Stimulated activated CD4-positive, alpha-beta T cell treated with anti-CD3 and anti-CD28 coated beads, TNF-alpha, amount 100 ng/mL, for 4 hours (primary cell): ENCODE results near the gene DNAJB6.
"Not testable (repeated sequence)": the region's sequence is repeated elsewhere in the genome, so short reads cannot be mapped to it uniquely, and the experiment has no call there.

Experiments
- DNase-seq, 3 experiments: peaks; one replicate each; pipeline ENCODE4 v3.0.0-alpha.2; 2020; ENCODE audit warnings: low read depth in 3 of 3

DNAJB6 gene

GRCh38 chr7:157323401-157323800, 13.4 kb upstream of the DNAJB6 start:
- no peak for DNase-seq

- DNase-seq: no peak
Observed at GRCh38 chr7:157329447-157329846, 7.4 kb upstream of the DNAJB6 start.

GRCh38 chr7:157330567-157330966, 6.2 kb upstream of the DNAJB6 start:
- not testable (repeated sequence) for DNase-seq

- not testable (repeated sequence) for DNase-seq
Observed at GRCh38 chr7:157331049-157331448, 5.8 kb upstream of the DNAJB6 start.

- DNase-seq: no peak
Observed at GRCh38 chr7:157335236-157335635, 1.6 kb upstream of the DNAJB6 start.

- no peak for DNase-seq
Observed at GRCh38 chr7:157335991-157336382, 817 bp upstream of the DNAJB6 start.

GRCh38 chr7:157337316-157338149, 729 bp downstream of the DNAJB6 start:
- peak; percentile 31 to 45 (median 33) for DNase-seq

GRCh38 chr7:157339777-157340677, 3.2 kb downstream of the DNAJB6 start:
- DNase-seq: peak; percentile 30 to 59 (median 40)

- no peak for DNase-seq
Observed at GRCh38 chr7:157347217-157347904, 10.6 kb downstream of the DNAJB6 start.

- DNase-seq: no peak
Observed at GRCh38 chr7:157348548-157348947, 11.7 kb downstream of the DNAJB6 start.

- DNase-seq: no peak
Observed at GRCh38 chr7:157352516-157352915, 15.7 kb downstream of the DNAJB6 start.

- DNase-seq: no peak
Observed at GRCh38 chr7:157355784-157356511, 19.1 kb downstream of the DNAJB6 start.

- DNase-seq: no peak
Observed at GRCh38 chr7:157357129-157358040, 20.6 kb downstream of the DNAJB6 start.

GRCh38 chr7:157358041-157358752, 21.4 kb downstream of the DNAJB6 start:
- no peak for DNase-seq

GRCh38 chr7:157358753-157359096, 21.9 kb downstream of the DNAJB6 start:
- no peak for DNase-seq

GRCh38 chr7:157359581-157359980, 22.8 kb downstream of the DNAJB6 start:
- no peak for DNase-seq

- DNase-seq: no peak
Observed at GRCh38 chr7:157360483-157361025, 23.8 kb downstream of the DNAJB6 start.

GRCh38 chr7:157361537-157361936, 24.7 kb downstream of the DNAJB6 start:
- DNase-seq: no peak

GRCh38 chr7:157362729-157363128, 25.9 kb downstream of the DNAJB6 start:
- no peak for DNase-seq
